DND-41 (cell line): ENCODE data around the gene PCGF3.

ENCODE experiments used
- ATAC-seq: fragments of 200-7000 bp; cut with Tn5 transposase; 3 replicates; pipeline ENCODE4 v1.9.1; 2021; ENCODE audit warnings: low read depth; ENCODE audit not compliant: insufficient read depth
- DNase-seq: peaks from one replicate; pipeline ENCODE4 v3.0.0-alpha.2; 2020
- H2AFZ ChIP-seq: 2 replicates; pipeline ENCODE4 v1.6.0; 2012; ENCODE audit warnings: low read depth, low read length
- H3K27ac ChIP-seq: 2 replicates; pipeline ENCODE4 v1.5.1; 2012; ENCODE audit warnings: low read length, inconsistent platforms
- H3K27me3 ChIP-seq: fragments of 200-600 bp; sonication (generic); 2 replicates; pipeline ENCODE4 v1.6.0; 2012; ENCODE audit warnings: low read length, mild to moderate bottlenecking, inconsistent platforms; ENCODE audit not compliant: insufficient read depth, poor library complexity
- H3K36me3 ChIP-seq: 2 replicates; pipeline ENCODE4 v1.5.1; 2012; ENCODE audit warnings: low read length, inconsistent platforms; ENCODE audit not compliant: insufficient read depth
- H3K4me1 ChIP-seq: 2 replicates; pipeline ENCODE4 v1.5.1; 2012; ENCODE audit warnings: mild to moderate bottlenecking, low read length; ENCODE audit not compliant: insufficient read depth
- H3K4me2 ChIP-seq: 2 replicates; pipeline ENCODE4 v1.6.0; 2012; ENCODE audit warnings: mild to moderate bottlenecking, moderate library complexity, low read length, inconsistent platforms; ENCODE audit not compliant: insufficient read depth
- H3K4me3 ChIP-seq, 2 experiments: fragments of 200-600 bp in 1 of 2; shearing (Covaris generic) in 1 of 2; 2 replicates each; pipeline ENCODE4 v1.5.1; 2012 to 2016; ENCODE audit warnings: inconsistent platforms in 2 of 2, low read length in 2 of 2, mild to moderate bottlenecking in 2 of 2, low read depth in 1 of 2, moderate library complexity in 1 of 2
- H3K79me2 ChIP-seq: 2 replicates; pipeline ENCODE4 v1.6.0; 2012; ENCODE audit warnings: low read length, inconsistent platforms; ENCODE audit not compliant: insufficient read depth
- H3K9ac ChIP-seq: 2 replicates; pipeline ENCODE4 v1.6.0; 2012; ENCODE audit warnings: low read depth, mild to moderate bottlenecking, inconsistent platforms, low read length, moderate library complexity
- H3K9me3 ChIP-seq: 2 replicates; pipeline ENCODE4 v1.5.1; 2012; ENCODE audit warnings: low read length, moderate library complexity, mild to moderate bottlenecking, inconsistent platforms; ENCODE audit not compliant: insufficient read depth, severe bottlenecking
- H4K20me1 ChIP-seq: 2 replicates; pipeline ENCODE4 v1.6.0; 2012; ENCODE audit warnings: low read length; ENCODE audit not compliant: insufficient read depth
- EZH2 ChIP-seq: IDR thresholded peaks from 3 replicates; pipeline ENCODE4 v1.6.1; 2012; ENCODE audit warnings: borderline replicate concordance, low read depth, mild to moderate bottlenecking, moderate library complexity, low read length, inconsistent platforms; ENCODE audit not compliant: severe bottlenecking
- TF ChIP-seq, protein P1 (sequence below): IDR thresholded peaks from 2 replicates; pipeline ENCODE4 v1.5.1; 2012; ENCODE audit warnings: borderline replicate concordance, low read length, moderate library complexity, mild to moderate bottlenecking; ENCODE audit not compliant: poor library complexity, severe bottlenecking; ENCODE audit errors: extremely low read depth

PCGF3 gene

DNA sequence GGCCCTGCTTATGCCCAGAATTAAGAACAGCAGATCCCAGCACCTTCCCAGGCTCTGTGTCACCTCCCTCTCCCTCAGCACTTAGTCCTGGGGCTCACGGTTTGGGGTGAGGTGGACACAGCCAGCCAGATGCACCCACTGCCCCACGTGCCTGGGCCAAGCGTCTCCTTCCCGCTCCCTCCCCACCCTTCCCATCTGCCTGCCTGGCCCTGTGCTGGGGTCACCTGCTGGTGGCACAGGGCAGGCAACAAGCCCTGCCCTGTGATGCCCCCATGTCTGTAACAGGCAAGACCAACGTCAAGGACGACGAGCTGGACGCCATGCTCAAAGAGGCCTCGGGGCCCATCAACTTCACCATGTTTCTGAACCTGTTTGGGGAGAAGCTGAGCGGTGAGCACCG lies 26.0 kb upstream of the PCGF3 start:
- no peak overlapping the region for H3K9ac ChIP-seq
- peaks cover 21% of the 10 kb centered on the region for H4K20me1 ChIP-seq
- peaks cover 10% of the 10 kb centered on the region for H3K79me2 ChIP-seq
- ATAC-seq (no peak), DNase-seq (no peak)
- no peak for TF ChIP-seq EZH2
- TF ChIP-seq, protein P1, sequence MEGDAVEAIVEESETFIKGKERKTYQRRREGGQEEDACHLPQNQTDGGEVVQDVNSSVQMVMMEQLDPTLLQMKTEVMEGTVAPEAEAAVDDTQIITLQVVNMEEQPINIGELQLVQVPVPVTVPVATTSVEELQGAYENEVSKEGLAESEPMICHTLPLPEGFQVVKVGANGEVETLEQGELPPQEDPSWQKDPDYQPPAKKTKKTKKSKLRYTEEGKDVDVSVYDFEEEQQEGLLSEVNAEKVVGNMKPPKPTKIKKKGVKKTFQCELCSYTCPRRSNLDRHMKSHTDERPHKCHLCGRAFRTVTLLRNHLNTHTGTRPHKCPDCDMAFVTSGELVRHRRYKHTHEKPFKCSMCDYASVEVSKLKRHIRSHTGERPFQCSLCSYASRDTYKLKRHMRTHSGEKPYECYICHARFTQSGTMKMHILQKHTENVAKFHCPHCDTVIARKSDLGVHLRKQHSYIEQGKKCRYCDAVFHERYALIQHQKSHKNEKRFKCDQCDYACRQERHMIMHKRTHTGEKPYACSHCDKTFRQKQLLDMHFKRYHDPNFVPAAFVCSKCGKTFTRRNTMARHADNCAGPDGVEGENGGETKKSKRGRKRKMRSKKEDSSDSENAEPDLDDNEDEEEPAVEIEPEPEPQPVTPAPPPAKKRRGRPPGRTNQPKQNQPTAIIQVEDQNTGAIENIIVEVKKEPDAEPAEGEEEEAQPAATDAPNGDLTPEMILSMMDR: no peak
- H3K27ac ChIP-seq: no peak overlapping the region
- no peaks in the 10 kb centered on the region for H3K9me3 ChIP-seq
- H3K36me3 ChIP-seq: no peaks in the 10 kb centered on the region; the same call in 1 of the 2 replicates
- H3K4me1 ChIP-seq: peaks cover 39% of the 10 kb centered on the region
- no peak overlapping the region for H3K4me2 ChIP-seq
- H3K4me3 ChIP-seq: no peak overlapping the region
- no peak overlapping the region for H2AFZ ChIP-seq
- H3K27me3 ChIP-seq: no peaks in the 10 kb centered on the region

DNA sequence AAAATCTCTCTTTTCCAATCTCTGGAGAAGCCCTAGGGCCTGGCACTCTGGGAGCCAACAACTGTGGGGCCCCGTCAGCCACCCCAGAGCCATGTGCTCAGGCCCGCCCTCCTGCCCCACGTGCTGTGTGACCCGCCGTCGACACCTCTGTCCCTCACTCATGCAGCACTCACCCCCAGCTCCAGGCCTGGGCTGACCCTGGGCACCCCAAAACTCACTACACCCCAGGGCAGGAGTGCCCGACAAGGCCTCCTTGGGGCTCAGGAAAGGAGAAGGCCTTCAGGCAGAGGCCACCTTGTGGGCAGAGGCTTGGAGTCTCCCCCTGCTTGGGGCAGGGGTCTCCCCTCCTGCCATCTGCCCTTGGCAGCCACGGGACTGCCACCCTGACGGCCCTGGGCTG lies 25.5 kb upstream of the PCGF3 start:
- Histone ChIP-seq H3K27me3 (no peaks in the 10 kb centered on the region), H3K4me2 (peak overlapping the region; percentile 93), H3K4me1 (peaks cover 36% of the 10 kb centered on the region), H3K9me3 (no peaks in the 10 kb centered on the region), H4K20me1 (peaks cover 21% of the 10 kb centered on the region), H2AFZ (no peak overlapping the region), H3K4me3 (peak overlapping the region in 1 of 2 experiments; percentile 55; a peak in 1 of 4 replicates), H3K27ac (no peak overlapping the region), H3K79me2 (peaks cover 6% of the 10 kb centered on the region), H3K36me3 (no peaks in the 10 kb centered on the region; the same call in 1 of the 2 replicates), H3K9ac (peak overlapping the region; percentile 50)
- ATAC-seq: no peak
- TF ChIP-seq EZH2: no peak
- TF ChIP-seq, protein P1: no peak
- no peak for DNase-seq

DNA sequence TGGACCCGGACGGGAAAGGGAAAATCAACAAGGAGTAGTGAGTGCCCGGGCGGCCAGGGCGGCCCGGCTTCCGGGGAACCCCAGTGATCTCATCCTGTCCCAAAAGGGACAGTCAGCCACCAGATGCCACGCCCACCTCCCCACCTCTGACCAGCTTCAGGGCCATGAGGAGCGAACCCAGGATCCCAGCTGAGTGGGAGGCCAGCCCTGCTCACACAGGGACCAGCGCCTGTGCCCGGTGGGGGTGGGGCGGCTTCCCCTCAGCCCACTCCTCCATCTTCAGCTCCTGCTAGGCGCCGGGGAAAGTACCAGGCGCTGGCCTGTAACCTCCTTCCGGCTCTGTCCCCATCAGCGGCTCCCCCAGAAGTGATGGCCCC lies 25.1 kb upstream of the PCGF3 start:
- Histone ChIP-seq H3K9ac (peak overlapping the region; percentile 50), H3K79me2 (peaks cover 1% of the 10 kb centered on the region), H2AFZ (peak overlapping the region; percentile 28; the same call in 1 of the 2 replicates), H3K27me3 (no peaks in the 10 kb centered on the region), H4K20me1 (peaks cover 21% of the 10 kb centered on the region), H3K27ac (no peak overlapping the region), H3K4me1 (peaks cover 32% of the 10 kb centered on the region), H3K9me3 (no peaks in the 10 kb centered on the region), H3K36me3 (no peaks in the 10 kb centered on the region), H3K4me2 (peak overlapping the region; percentile 93), H3K4me3 (peak overlapping the region in 1 of 2 experiments; percentile 55; a peak in 3 of 4 replicates)
- no peak for ATAC-seq
- TF ChIP-seq, protein P1: no peak
- no peak for TF ChIP-seq EZH2
- DNase-seq: no peak
